Measurements from ENCODE around the gene NT5M.

The NT5M gene

GRCh38 chr17:17343896-17344506 lies 40.8 kb downstream of the NT5M start:
- no peak for DNase-seq

GRCh38 chr17:17344507-17345293 lies 41.5 kb downstream of the NT5M start:
- DNase-seq = peak in 3 of 14 donors; percentile 5 to 36 (median 12)

- no peak for DNase-seq
Observed at GRCh38 chr17:17345294-17345597, 42.1 kb downstream of the NT5M start.

- DNase-seq = no peak
Observed at GRCh38 chr17:17345686-17346427, 42.7 kb downstream of the NT5M start.

GRCh38 chr17:17346428-17347233 lies 43.5 kb downstream of the NT5M start:
- DNase-seq = no peak

GRCh38 chr17:17347234-17347955 lies 44.2 kb downstream of the NT5M start:
- no peak for DNase-seq

- DNase-seq = no peak
Observed at GRCh38 chr17:17347956-17348871, 45.0 kb downstream of the NT5M start.

GRCh38 chr17:17348872-17349723 lies 45.9 kb downstream of the NT5M start:
- DNase-seq = no peak

- no peak for DNase-seq
Observed at GRCh38 chr17:17349724-17350106, 46.5 kb downstream of the NT5M start.

- no peak for DNase-seq
Observed at GRCh38 chr17:17350491-17351355, 47.5 kb downstream of the NT5M start.

GRCh38 chr17:17351356-17351891 lies 48.3 kb downstream of the NT5M start:
- DNase-seq = no peak

GRCh38 chr17:17351901-17352781 lies 49.0 kb downstream of the NT5M start:
- DNase-seq = peak in 1 of 14 donors; percentile 38

- DNase-seq = no peak
Observed at GRCh38 chr17:17352836-17353624, 49.9 kb downstream of the NT5M start.

- no peak for DNase-seq
Observed at GRCh38 chr17:17353625-17354484, 50.7 kb downstream of the NT5M start.

- DNase-seq = peak in 11 of 14 donors; percentile 20 to 58 (median 32)
Observed at GRCh38 chr17:17354560-17355349, 51.6 kb downstream of the NT5M start.
